T-helper 9 cell (primary cell): ENCODE results near the gene PHKB.
"Not testable (repeated sequence)": the region's sequence is repeated elsewhere in the genome, so short reads cannot be mapped to it uniquely, and the experiment has no call there.

ENCODE experiments used
- DNase-seq: peaks from one replicate; pipeline ENCODE4 v3.0.0-alpha.2; 2020

PHKB gene

GRCh38 chr16:47507701-47508100, 46.6 kb downstream of the PHKB start:
- DNase-seq: no peak

GRCh38 chr16:47511882-47512281, 50.8 kb downstream of the PHKB start:
- no peak for DNase-seq

GRCh38 chr16:47519037-47519436, 57.9 kb downstream of the PHKB start:
- DNase-seq: no peak

- DNase-seq: no peak
Measured at GRCh38 chr16:47519546-47519945, 58.4 kb downstream of the PHKB start.

- DNase-seq: no peak
Measured at GRCh38 chr16:47519996-47520679, 59.0 kb downstream of the PHKB start.

- no peak for DNase-seq
Measured at GRCh38 chr16:47523342-47524006, 62.3 kb downstream of the PHKB start.

- DNase-seq: no peak
Measured at GRCh38 chr16:47524007-47524405, 62.9 kb downstream of the PHKB start.

GRCh38 chr16:47528431-47528830, 67.3 kb downstream of the PHKB start:
- no peak for DNase-seq

- no peak for DNase-seq
Measured at GRCh38 chr16:47533744-47534292, 72.7 kb downstream of the PHKB start.

- DNase-seq: no peak
Measured at GRCh38 chr16:47538472-47538871, 77.3 kb downstream of the PHKB start.

GRCh38 chr16:47539707-47540670, 78.9 kb downstream of the PHKB start:
- DNase-seq: not testable (repeated sequence)

- not testable (repeated sequence) for DNase-seq
Measured at GRCh38 chr16:47541135-47541534, 80.0 kb downstream of the PHKB start.

GRCh38 chr16:47544255-47544654, 83.1 kb downstream of the PHKB start:
- not testable (repeated sequence) for DNase-seq

- DNase-seq: not testable (repeated sequence)
Measured at GRCh38 chr16:47551185-47551584, 90.1 kb downstream of the PHKB start.

GRCh38 chr16:47551767-47552166, 90.6 kb downstream of the PHKB start:
- not testable (repeated sequence) for DNase-seq

- DNase-seq: no peak
Measured at GRCh38 chr16:47553853-47554564, 92.9 kb downstream of the PHKB start.

GRCh38 chr16:47554587-47554986, 93.5 kb downstream of the PHKB start:
- not testable (repeated sequence) for DNase-seq

GRCh38 chr16:47561286-47561685, 100.2 kb downstream of the PHKB start:
- DNase-seq: no peak

GRCh38 chr16:47562366-47562765, 101.2 kb downstream of the PHKB start:
- no peak for DNase-seq

GRCh38 chr16:47565454-47565853, 104.3 kb downstream of the PHKB start:
- DNase-seq: no peak

GRCh38 chr16:47567321-47567720, 106.2 kb downstream of the PHKB start:
- DNase-seq: no peak

- no peak for DNase-seq
Measured at GRCh38 chr16:47568351-47568750, 107.2 kb downstream of the PHKB start.
